HG03342 (cell line): Measurements from ENCODE around the gene ELANE.
A peak's percentile ranks its signal among the peaks of the same experiment; 100 is the strongest.
"Not testable (repeated sequence)": the region's sequence is repeated elsewhere in the genome, so short reads cannot be mapped to it uniquely, and the experiment has no call there.

Experiments
- ATAC-seq: cut with Tn5 transposase; IDR thresholded peaks from one replicate; pipeline ENCODE4 v1.9.1; 2021; ENCODE audit warnings: mild to moderate bottlenecking, moderate library complexity; ENCODE audit not compliant: unreplicated experiment

The ELANE gene

GRCh38 chr19:891421-892200, 39.5 kb downstream of the ELANE start:
- ATAC-seq: not testable (repeated sequence)

- ATAC-seq: no peak
Measured at GRCh38 chr19:892243-892893, 40.3 kb downstream of the ELANE start.

GRCh38 chr19:892894-893689, 41.0 kb downstream of the ELANE start, which contains the start of the genes MED16 and RNU6-9:
Gene MED16 (minus strand): TSS chr19:893187. CDS start chr19:891131, 2,056 bp downstream.
Gene RNU6-9 (plus strand): TSS chr19:893484.
- ATAC-seq: peak; percentile 78

GRCh38 chr19:896434-896833, 44.3 kb downstream of the ELANE start:
- ATAC-seq: no peak

- ATAC-seq: no peak
Measured at GRCh38 chr19:896999-897398, 44.9 kb downstream of the ELANE start.

- no peak for ATAC-seq
Measured at GRCh38 chr19:897442-898039, 45.4 kb downstream of the ELANE start.

- ATAC-seq: no peak
Measured at GRCh38 chr19:898663-899062, 46.6 kb downstream of the ELANE start.

- ATAC-seq: no peak
Measured at GRCh38 chr19:899336-900042, 47.4 kb downstream of the ELANE start.

GRCh38 chr19:900043-900301, 47.9 kb downstream of the ELANE start:
- no peak for ATAC-seq

GRCh38 chr19:900302-901111, 48.4 kb downstream of the ELANE start:
- no peak for ATAC-seq

- ATAC-seq: no peak
Measured at GRCh38 chr19:901216-902092, 49.4 kb downstream of the ELANE start.

GRCh38 chr19:902093-902370, 49.9 kb downstream of the ELANE start:
- ATAC-seq: no peak

- no peak for ATAC-seq
Measured at GRCh38 chr19:902446-903226, 50.5 kb downstream of the ELANE start.

GRCh38 chr19:903266-903797, 51.2 kb downstream of the ELANE start:
- ATAC-seq: no peak

GRCh38 chr19:904545-904944, 52.4 kb downstream of the ELANE start:
- ATAC-seq: no peak
